Nucleus accumbens (tissue), 56 donors: ENCODE results near the gene OR6B2.

ENCODE experiments used
- DNase-seq, 56 donors: peaks; one replicate each; lab custom pipeline; 2025; lab: John Stamatoyannopoulos, UW

Gene OR6B2

DNA sequence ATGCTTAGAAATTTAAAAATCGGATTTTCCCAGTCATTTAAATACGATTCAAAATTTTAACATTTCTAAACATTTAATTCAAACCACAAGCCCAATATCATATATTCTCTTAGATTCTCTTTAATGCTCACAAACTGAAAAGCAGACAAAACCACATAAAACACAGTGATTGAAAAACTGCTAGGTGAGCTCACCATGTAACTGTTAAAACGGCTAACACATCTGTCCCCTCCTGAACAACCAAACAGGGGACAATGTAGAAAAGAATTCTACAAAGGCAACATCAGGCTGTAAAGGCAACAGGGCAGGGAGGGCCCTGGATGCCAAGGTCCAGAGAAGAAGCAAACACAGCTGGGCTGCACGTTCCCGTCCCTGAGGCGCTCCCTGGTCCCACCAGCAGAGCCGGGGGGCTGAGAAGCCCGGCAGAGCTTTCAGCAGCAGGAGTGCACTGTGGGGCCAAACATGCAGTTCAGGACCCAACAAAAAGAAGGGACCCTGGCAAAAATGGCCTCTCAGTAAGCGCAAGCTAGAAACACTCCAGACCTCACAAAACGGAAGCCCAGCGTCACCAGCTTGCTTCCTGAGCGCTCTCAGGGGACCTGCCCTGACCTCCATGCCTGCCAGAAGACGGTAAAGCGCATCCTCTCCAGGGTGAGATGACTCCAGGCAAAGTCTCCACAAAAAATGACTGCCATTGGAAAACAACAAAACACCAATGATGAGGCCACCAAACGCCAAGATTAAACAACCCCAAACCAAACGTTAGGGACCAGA lies 45.6 kb downstream of the OR6B2 start:
- DNase-seq, result no peak

DNA sequence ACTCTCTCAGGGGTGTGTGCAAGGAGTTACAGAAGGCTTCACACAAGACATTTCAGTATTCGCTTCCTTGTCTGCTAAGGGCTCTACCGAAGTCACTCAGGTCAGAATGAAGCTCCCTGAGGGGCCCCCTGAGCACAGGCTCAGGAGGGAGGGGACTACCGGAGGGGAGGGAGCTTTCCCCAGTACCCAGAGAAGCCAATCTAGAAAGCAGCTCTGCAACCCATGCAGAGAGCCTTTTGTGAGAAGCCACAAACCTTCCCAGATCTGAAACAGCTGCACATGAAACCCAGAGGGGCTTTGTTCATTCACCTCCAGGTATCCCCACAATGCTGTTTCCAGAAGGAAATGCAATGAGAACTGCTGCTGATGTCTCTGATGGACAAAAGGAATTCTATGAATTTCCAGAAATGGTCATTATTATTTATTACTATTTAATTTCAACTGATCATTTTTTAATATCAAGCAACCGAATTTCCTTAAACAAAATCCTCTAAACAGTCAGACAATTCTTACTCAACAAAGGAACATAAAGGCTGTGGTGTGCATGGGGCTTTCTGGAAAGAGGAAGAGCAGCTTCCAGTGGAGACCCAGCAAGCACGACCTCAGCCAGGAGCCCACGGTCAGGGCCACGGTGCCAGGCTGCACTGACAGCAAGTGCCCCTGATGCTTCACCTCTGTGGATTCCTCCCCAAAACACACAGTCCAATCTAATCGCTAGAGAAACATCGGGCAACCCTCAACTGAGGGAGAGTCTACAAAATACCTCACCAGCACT lies 47.0 kb downstream of the OR6B2 start:
- no peak for DNase-seq
